HepG2 (cell line): ENCODE data around the gene RWDD2A. TPM values are rescaled to one million over a fixed set of nuclear protein-coding genes. Genes with fewer than 3 reads are reported as not detected.

Experiments used
- AGO2 ChIP-seq: fragments of 200-400 bp; formaldehyde crosslinking; optimal IDR thresholded peaks from 2 replicates; pipeline ENCODE3; 2017; ENCODE audit warnings: mild to moderate bottlenecking, low read depth, low read length, moderate library complexity
- CEBPZ ChIP-seq: IDR thresholded peaks from 2 replicates; pipeline ENCODE4 v1.6.1; 2012; ENCODE audit warnings: low read length, improper control_type of control experiment
- CSRNP2 ChIP-seq: sonication (generic); formaldehyde crosslinking; conservative IDR thresholded peaks from 2 replicates; pipeline ENCODE4 v1.8.0; 2022; ENCODE audit warnings: low read depth, missing genetic modification reagents
- DDIT3 ChIP-seq: sonication (generic); formaldehyde crosslinking; IDR thresholded peaks from 2 replicates; pipeline ENCODE4 v1.4.0; 2020; ENCODE audit warnings: mild to moderate bottlenecking, missing genetic modification reagents
- GABPA ChIP-seq, 2 experiments: IDR thresholded peaks; 2 replicates each; pipeline ENCODE4 v1.6.1; 2011 to 2016; ENCODE audit warnings: low read depth in 2 of 2, low read length in 1 of 2, missing biosample characterization in 1 of 2, missing genetic modification characterization in 1 of 2
- GATAD2A ChIP-seq: IDR thresholded peaks from 2 replicates; pipeline ENCODE4 v1.6.1; 2016
- GPN1 ChIP-seq: sonication (generic); formaldehyde crosslinking; IDR thresholded peaks from 2 replicates; pipeline ENCODE4 v1.5.1; 2020; ENCODE audit warnings: missing genetic modification reagents, borderline replicate concordance
- HIVEP1 ChIP-seq: sonication (generic); formaldehyde crosslinking; IDR thresholded peaks from 2 replicates; pipeline ENCODE4 v1.4.0; 2020; ENCODE audit warnings: mild to moderate bottlenecking, missing genetic modification reagents
- IRF9 ChIP-seq: sonication (generic); formaldehyde crosslinking; IDR thresholded peaks from 2 replicates; pipeline ENCODE4 v1.8.0; 2022; ENCODE audit warnings: missing genetic modification reagents, mild to moderate bottlenecking, borderline replicate concordance
- KAT7 ChIP-seq: IDR thresholded peaks from 2 replicates; pipeline ENCODE4 v1.6.1; 2018; ENCODE audit warnings: borderline replicate concordance, missing compliant biosample characterization
- KDM6A ChIP-seq: IDR thresholded peaks from 2 replicates; pipeline ENCODE4 v1.6.1; 2016; ENCODE audit warnings: low read depth
- NR2F6 ChIP-seq, 2 experiments: IDR thresholded peaks; 2 replicates each; pipeline ENCODE4 v1.6.1; 2016; ENCODE audit warnings: antibody characterized with exemption in 1 of 2, mild to moderate bottlenecking in 1 of 2
- RBAK ChIP-seq: sonication (generic); formaldehyde crosslinking; IDR thresholded peaks from 2 replicates; pipeline ENCODE4 v1.5.1; 2020; ENCODE audit warnings: mild to moderate bottlenecking, missing genetic modification reagents
- REPIN1 ChIP-seq: sonication (generic); formaldehyde crosslinking; IDR thresholded peaks from 2 replicates; pipeline ENCODE4 v1.8.0; 2022; ENCODE audit warnings: missing genetic modification reagents, low read depth, mild to moderate bottlenecking, borderline replicate concordance
- SRSF1 ChIP-seq: fragments of 200-400 bp; formaldehyde crosslinking; optimal IDR thresholded peaks from 2 replicates; pipeline ENCODE3; 2017; ENCODE audit warnings: mild to moderate bottlenecking, low read depth, low read length, moderate library complexity
- ZNF121 ChIP-seq: sonication (generic); formaldehyde crosslinking; IDR thresholded peaks from 2 replicates; pipeline ENCODE4 v1.5.0; 2020; ENCODE audit warnings: mild to moderate bottlenecking, missing genetic modification reagents
- ZNF235 ChIP-seq: sonication (generic); formaldehyde crosslinking; IDR thresholded peaks from 2 replicates; pipeline ENCODE4 v1.8.1; 2023; ENCODE audit warnings: mild to moderate bottlenecking, missing genetic modification reagents, borderline replicate concordance
- ZNF556 ChIP-seq: sonication (generic); formaldehyde crosslinking; IDR thresholded peaks from 2 replicates; pipeline ENCODE4 v1.4.0; 2020; ENCODE audit warnings: mild to moderate bottlenecking, missing genetic modification reagents, borderline replicate concordance
- ZNF770 ChIP-seq: sonication (generic); formaldehyde crosslinking; IDR thresholded peaks from 2 replicates; pipeline ENCODE4 v1.5.0; 2020; ENCODE audit warnings: mild to moderate bottlenecking, missing genetic modification reagents
- ZNF878 ChIP-seq: sonication (generic); formaldehyde crosslinking; IDR thresholded peaks from 2 replicates; pipeline ENCODE4 v1.8.1; 2023; ENCODE audit warnings: mild to moderate bottlenecking, missing genetic modification reagents, moderate library complexity
- polyA plus RNA-seq, 8 experiments: library from polyadenylated mRNA; depleted of rRNA in 3 of 8; stranded (reverse) in 7 of 8; unstranded in 1 of 8; fragments of >200 nt; fragmentation: Illumina TruSeq in 4 of 8; extraction: Trizol in 4 of 8; gene quantifications; 2 replicates each; pipeline versions ENCODE4 v1.2.1 to v1.2.3, GENCODE V29; 2011 to 2016; ENCODE audit warnings: low read depth in 4 of 8, missing spikeins in 1 of 8, mixed read lengths in 1 of 8; ENCODE audit not compliant: insufficient read depth in 1 of 8
- total RNA-seq, 5 experiments: library from RNA; depleted of rRNA; stranded (reverse); fragments of >200 nt; fragmentation: Illumina TruSeq; extraction: Trizol; gene quantifications; 2 replicates each; pipeline ENCODE4 v1.2.3, GENCODE V29; 2016; ENCODE audit warnings: low read depth in 1 of 5

RWDD2A gene
- total and polyA plus RNA-seq, 2 of the 13 experiments (the other 11 are each of a cell fraction or from before 2014, with no cell fraction given) = 5.3 to 8.1 TPM

- TF ChIP-seq REPIN1 (CRISPR knock-in tag) (peak; percentile 74), CSRNP2 (CRISPR knock-in tag) (no peak), GPN1 (CRISPR knock-in tag) (0 out of 2 replicates have a peak, but pooled peaks have one; percentile 22), SRSF1 (no peak), ZNF235 (0 out of 2 replicates have a peak, but pooled peaks have one; percentile 45), NR2F6 (IDR thresholded peaks at IDR 0.05) (no peak), NR2F6 (CRISPR knock-in tag; IDR thresholded peaks at IDR 0.05) (no peak), CEBPZ (no peak), ZNF121 (CRISPR knock-in tag) (peak; percentile 77), GABPA (IDR thresholded peaks at IDR 0.05; ENCODE audit: low read depth, low read length) (peak; percentile 63), GABPA (CRISPR knock-in tag; IDR thresholded peaks at IDR 0.05; ENCODE audit: low read depth) (peak; percentile 80), ZNF878 (CRISPR knock-in tag) (no peak), KDM6A (CRISPR knock-in tag) (no peak), ZNF556 (no peak), DDIT3 (CRISPR knock-in tag) (no peak), GATAD2A (CRISPR knock-in tag) (0 out of 2 replicates have a peak, but pooled peaks have one; percentile 15), ZNF770 (CRISPR knock-in tag) (peak; percentile 70), KAT7 (CRISPR knock-in tag) (peak; percentile 53), HIVEP1 (CRISPR knock-in tag) (peak; percentile 66; the same call in 1 of the 2 replicates), IRF9 (no peak), RBAK (CRISPR knock-in tag) (no peak), AGO2 (peak; percentile 60)
Observed at GRCh38 chr6:83192871-83193746, at the start of gene RWDD2A, which contains the start of gene PGM3 (continued).
